Measurements from ENCODE around the gene ABCB8.

DNA sequence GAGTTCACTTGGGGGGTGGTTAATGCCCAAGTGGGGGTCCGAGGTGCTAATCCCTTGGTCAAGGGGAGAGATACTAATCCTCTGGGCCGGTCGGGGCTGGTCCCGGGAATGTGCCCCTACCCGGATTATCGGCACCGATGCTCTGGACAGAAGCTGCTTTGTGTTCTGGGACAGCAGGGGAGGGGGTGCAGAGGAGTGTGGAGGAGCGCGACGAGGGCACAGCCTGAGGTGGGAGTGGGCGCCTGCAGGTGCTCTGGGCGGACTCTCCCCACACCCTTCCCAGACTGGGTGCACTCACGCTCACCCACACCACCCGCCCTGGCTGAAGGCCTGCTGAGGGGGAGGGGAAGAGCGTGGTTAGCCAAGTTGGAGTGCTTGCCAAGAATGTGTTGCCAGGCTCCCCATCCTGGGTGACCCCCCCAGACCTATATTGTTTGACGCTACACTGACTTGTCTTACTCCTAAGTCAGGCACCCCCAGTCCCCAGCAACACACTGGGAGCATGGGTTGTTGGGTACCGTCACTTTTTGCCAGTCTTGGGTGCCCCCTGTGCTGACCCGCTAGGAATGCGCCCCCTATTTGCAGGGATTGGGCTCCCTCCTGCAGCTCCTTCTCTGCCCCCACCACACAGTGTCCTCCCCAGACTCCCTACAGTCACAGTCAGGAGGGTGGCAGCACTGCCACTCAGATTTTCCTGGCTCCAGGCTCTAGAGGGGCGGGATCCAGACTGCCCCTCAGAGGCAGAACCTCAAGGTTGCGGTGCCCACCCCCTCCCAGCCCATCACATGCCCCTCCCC is 32.4 kb downstream of the ABCB8 start:
- TF ChIP-seq EP300 (IDR thresholded peaks at IDR 0.05) (no peak), POLR2AphosphoS5 (IDR thresholded peaks at IDR 0.05) (no peak)
- TF ChIP-seq, protein P1, sequence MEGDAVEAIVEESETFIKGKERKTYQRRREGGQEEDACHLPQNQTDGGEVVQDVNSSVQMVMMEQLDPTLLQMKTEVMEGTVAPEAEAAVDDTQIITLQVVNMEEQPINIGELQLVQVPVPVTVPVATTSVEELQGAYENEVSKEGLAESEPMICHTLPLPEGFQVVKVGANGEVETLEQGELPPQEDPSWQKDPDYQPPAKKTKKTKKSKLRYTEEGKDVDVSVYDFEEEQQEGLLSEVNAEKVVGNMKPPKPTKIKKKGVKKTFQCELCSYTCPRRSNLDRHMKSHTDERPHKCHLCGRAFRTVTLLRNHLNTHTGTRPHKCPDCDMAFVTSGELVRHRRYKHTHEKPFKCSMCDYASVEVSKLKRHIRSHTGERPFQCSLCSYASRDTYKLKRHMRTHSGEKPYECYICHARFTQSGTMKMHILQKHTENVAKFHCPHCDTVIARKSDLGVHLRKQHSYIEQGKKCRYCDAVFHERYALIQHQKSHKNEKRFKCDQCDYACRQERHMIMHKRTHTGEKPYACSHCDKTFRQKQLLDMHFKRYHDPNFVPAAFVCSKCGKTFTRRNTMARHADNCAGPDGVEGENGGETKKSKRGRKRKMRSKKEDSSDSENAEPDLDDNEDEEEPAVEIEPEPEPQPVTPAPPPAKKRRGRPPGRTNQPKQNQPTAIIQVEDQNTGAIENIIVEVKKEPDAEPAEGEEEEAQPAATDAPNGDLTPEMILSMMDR (IDR thresholded peaks at IDR 0.05), result no peak
